Adipocyte (in vitro differentiated cells): Measurements from ENCODE around the gene RFC5.
A peak's percentile ranks its signal among the peaks of the same experiment; 100 is the strongest.

Experiments
- DNase-seq: peaks from one replicate; pipeline ENCODE4 v3.0.0-alpha.2; 2015; ENCODE audit warnings: low read depth
- H3K27me3 ChIP-seq: replicated peaks from 2 replicates; pipeline ENCODE4 v1.7.0; 2013; ENCODE audit warnings: mild to moderate bottlenecking, low read length, moderate library complexity; ENCODE audit not compliant: control insufficient read depth, insufficient read depth
- H3K36me3 ChIP-seq: 2 replicates; pipeline ENCODE4 v1.7.0; 2013; ENCODE audit warnings: low read length, mild to moderate bottlenecking, moderate library complexity; ENCODE audit not compliant: control insufficient read depth, insufficient read depth, severe bottlenecking
- H3K4me1 ChIP-seq: 2 replicates; pipeline ENCODE4 v1.7.0; 2013; ENCODE audit warnings: mild to moderate bottlenecking, low read length, moderate library complexity; ENCODE audit not compliant: control insufficient read depth, insufficient read depth
- H3K4me3 ChIP-seq: 2 replicates; pipeline ENCODE4 v1.7.0; 2013; ENCODE audit warnings: mild to moderate bottlenecking, low read length, moderate library complexity
- H3K9ac ChIP-seq: 2 replicates; pipeline ENCODE4 v1.7.0; 2013; ENCODE audit warnings: mild to moderate bottlenecking, low read length, moderate library complexity
- H3K9me3 ChIP-seq: 2 replicates; pipeline ENCODE4 v1.7.0; 2013; ENCODE audit warnings: mild to moderate bottlenecking, low read length, moderate library complexity; ENCODE audit not compliant: control insufficient read depth

The RFC5 gene

GRCh38 chr12:118016424-118017264 lies at the start of gene RFC5:
RFC5 (plus strand) TSS chr12:118016703; CDS start chr12:118016828, 125 bp downstream.
- Histone ChIP-seq H3K27me3 (no peaks in the 10 kb centered on the region), H3K9me3 (no peaks in the 10 kb centered on the region), H3K9ac (peak within 1 kb of the TSS; percentile 87), H3K4me3 (peak within 1 kb of the TSS; percentile 87), H3K36me3 (peaks cover 18% of the 10 kb centered on the region), H3K4me1 (peaks cover 8% of the 10 kb centered on the region)
- peak; percentile 100 for DNase-seq

DNA sequence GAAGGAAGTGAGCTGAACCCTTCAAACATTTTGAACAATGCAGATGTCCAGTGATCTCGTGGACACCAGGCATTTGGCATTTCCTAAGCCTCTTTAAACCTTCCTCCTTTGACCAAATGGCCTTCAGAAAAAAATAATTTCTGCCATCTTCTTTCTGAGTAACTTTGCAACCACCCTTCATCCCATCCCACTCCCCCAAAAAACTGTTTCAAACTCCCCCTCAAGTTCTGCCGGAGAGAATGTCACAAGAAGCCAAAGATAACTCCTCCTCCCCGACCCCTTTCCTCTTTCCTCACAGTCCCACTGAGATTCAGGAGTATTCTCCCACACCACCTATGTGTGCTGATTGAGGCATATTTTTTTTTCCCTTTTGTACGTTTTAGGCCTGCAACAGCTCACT lies 49.5 kb upstream of the RFC5 start:
- Histone ChIP-seq H3K4me3 (no peak overlapping the region), H3K36me3 (no peaks in the 10 kb centered on the region), H3K27me3 (peaks cover 53% of the 10 kb centered on the region), H3K9me3 (peaks cover 25% of the 10 kb centered on the region), H3K9ac (no peak overlapping the region), H3K4me1 (no peaks in the 10 kb centered on the region)
- DNase-seq, result no peak

DNA sequence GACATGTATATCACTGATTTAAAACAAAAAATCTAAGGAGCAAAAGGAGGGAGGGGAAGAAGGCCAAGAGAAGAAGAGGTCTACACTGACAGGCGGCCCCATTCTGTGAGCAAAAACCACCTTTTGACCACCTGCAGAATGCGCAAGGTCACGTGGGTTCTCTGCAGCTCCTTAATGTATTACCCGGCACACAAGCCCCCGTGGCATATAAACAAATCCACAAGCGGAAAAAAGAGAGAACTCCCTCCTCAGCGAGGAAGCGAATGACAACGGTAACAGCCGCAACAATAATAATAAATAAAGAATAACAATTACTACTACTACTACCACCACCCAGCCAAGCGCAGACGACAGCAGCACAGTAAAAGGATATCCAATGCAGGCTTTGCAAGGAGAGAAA lies 49.0 kb upstream of the RFC5 start:
- Histone ChIP-seq H3K9me3 (peaks cover 25% of the 10 kb centered on the region), H3K4me3 (no peak overlapping the region), H3K9ac (no peak overlapping the region), H3K4me1 (no peaks in the 10 kb centered on the region), H3K27me3 (peaks cover 57% of the 10 kb centered on the region), H3K36me3 (no peaks in the 10 kb centered on the region)
- DNase-seq, result no peak

- DNase-seq, result no peak
- H3K27me3 ChIP-seq, result peaks cover 57% of the 10 kb centered on the region
- peak overlapping the region; percentile 56 for H3K4me3 ChIP-seq
- peaks cover 25% of the 10 kb centered on the region for H3K9me3 ChIP-seq
- H3K36me3 ChIP-seq, result no peaks in the 10 kb centered on the region
- no peaks in the 10 kb centered on the region for H3K4me1 ChIP-seq
- H3K9ac ChIP-seq, result no peak overlapping the region
These were observed 48.2 kb upstream of the RFC5 start for GRCh38 chr12:117968151-117968789.

DNA sequence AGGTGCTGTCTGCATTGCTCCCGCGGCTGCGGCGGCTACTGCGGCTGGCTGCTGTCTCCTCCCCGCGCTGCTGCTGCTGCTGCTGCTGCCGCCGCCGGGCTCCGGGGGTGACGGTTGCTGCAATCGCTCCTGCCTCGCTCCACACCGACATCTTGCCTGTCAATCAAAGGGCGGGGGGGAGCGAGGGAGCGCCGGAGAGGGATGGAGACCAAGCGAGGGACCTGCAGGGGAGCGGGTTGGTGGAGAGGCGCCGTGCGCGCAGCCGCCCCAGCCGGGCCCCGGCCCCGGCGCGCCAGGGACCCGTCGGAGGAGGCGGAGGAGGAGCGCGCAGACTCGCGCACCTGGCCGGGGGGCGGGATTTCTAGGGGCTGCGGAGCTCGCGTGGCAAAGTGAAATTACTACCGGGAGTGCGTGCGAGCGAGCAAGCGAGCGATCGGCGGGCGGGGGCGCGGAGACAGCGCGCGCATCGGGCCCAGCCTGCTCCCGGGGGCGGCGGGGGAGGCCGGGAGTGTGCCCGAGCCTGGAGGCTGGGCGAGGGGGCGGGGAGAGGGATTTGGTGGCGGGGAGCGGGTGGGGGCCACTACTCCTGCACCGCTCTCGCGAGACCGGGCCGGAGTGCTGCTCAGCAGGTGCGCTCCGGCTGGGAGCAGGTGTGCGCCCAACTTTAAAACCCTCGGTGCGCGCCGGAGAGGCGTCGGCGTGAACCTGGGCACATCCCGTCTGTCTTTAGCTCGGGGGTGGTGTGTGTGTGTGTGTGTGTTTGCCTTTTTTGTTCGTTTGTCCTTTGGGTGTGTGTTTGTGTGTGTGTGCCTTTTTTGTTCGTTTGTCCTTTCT lies 47.5 kb upstream of the RFC5 start, which contains the start of gene KSR2:
Gene KSR2, minus strand, starts transcription at position 165 of the 834 bp plus-strand sequence. CDS start 735 bp downstream, outside the sequence.
- Histone ChIP-seq H3K4me3 (peak within 1 kb of the TSS; percentile 56), H3K36me3 (no peaks in the 10 kb centered on the region), H3K27me3 (peaks cover 57% of the 10 kb centered on the region), H3K9me3 (peaks cover 25% of the 10 kb centered on the region), H3K9ac (no peak within 1 kb of the TSS), H3K4me1 (no peaks in the 10 kb centered on the region)
- peak; percentile 51 for DNase-seq

DNA sequence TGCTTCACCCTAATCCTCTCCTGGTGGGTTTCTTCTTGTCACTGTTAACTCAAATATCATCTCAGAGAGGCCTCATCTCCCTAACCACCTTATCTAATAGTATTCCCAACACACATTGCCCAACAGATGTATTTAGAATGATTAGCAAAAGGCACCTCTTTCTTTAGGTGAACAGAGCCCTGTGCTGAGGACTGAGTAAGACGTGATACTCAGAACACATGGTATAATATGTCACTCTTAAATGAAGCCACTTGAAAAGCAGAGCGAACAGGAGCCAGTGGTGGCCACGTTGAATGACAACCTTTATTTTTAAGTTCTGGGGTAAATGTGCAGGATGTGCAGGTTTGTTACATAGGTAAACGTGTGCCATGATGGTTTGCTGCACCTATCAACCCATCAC lies 46.2 kb upstream of the RFC5 start:
- Histone ChIP-seq H3K9ac (no peak overlapping the region), H3K4me3 (no peak overlapping the region), H3K27me3 (peaks cover 64% of the 10 kb centered on the region), H3K9me3 (peaks cover 18% of the 10 kb centered on the region), H3K36me3 (no peaks in the 10 kb centered on the region), H3K4me1 (no peaks in the 10 kb centered on the region)
- no peak for DNase-seq

DNA sequence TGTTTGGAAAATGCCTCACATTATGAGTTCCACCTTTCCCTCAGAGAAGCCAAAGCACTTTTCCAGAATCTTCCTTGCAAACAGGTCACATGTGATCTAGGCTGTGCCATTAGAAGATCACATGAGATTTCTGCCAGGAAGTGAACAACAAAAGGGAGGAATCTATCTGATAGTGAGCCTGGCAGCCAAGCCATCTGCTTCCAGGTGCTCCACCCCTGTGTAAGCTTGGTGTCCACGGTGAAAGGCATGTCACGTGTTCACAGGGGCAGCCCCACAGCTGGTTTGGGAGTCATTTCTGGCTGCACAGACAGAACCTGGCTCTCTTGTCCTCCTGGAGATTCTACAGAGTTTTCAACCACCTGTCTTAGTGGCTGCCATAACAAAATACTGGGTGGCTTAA lies 44.2 kb upstream of the RFC5 start:
- Histone ChIP-seq H3K27me3 (peaks cover 44% of the 10 kb centered on the region), H3K4me3 (no peak overlapping the region), H3K9me3 (peaks cover 15% of the 10 kb centered on the region), H3K36me3 (no peaks in the 10 kb centered on the region), H3K9ac (no peak overlapping the region), H3K4me1 (no peaks in the 10 kb centered on the region)
- DNase-seq, result no peak

- Histone ChIP-seq H3K4me3 (no peak overlapping the region), H3K27me3 (peaks cover 24% of the 10 kb centered on the region), H3K9ac (no peak overlapping the region), H3K36me3 (no peaks in the 10 kb centered on the region), H3K9me3 (peaks cover 15% of the 10 kb centered on the region), H3K4me1 (no peaks in the 10 kb centered on the region)
- no peak for DNase-seq
These were observed 41.5 kb upstream of the RFC5 start for GRCh38 chr12:117975006-117975405.

- peaks cover 2% of the 10 kb centered on the region for H3K4me1 ChIP-seq
- no peak for DNase-seq
These were observed 39.1 kb upstream of the RFC5 start for GRCh38 chr12:117977373-117977772.

GRCh38 chr12:117980616-117981015 lies 35.9 kb upstream of the RFC5 start:
- Histone ChIP-seq H3K4me3 (no peak overlapping the region), H3K27me3 (no peaks in the 10 kb centered on the region), H3K4me1 (peaks cover 2% of the 10 kb centered on the region), H3K9ac (no peak overlapping the region), H3K9me3 (no peaks in the 10 kb centered on the region), H3K36me3 (no peaks in the 10 kb centered on the region)
- peak; percentile 81 for DNase-seq

More at GRCh38 chr12:117977373-117977772, 39.1 kb upstream of the RFC5 start:
- H3K36me3 ChIP-seq, result no peaks in the 10 kb centered on the region
- peaks cover 10% of the 10 kb centered on the region for H3K27me3 ChIP-seq
- H3K9me3 ChIP-seq, result no peaks in the 10 kb centered on the region
- H3K9ac ChIP-seq, result no peak overlapping the region
- H3K4me3 ChIP-seq, result no peak overlapping the region

GRCh38 chr12:117981267-117981666 lies 35.2 kb upstream of the RFC5 start:
- no peak overlapping the region for H3K9ac ChIP-seq
- no peak for DNase-seq
- H3K27me3 ChIP-seq, result no peaks in the 10 kb centered on the region
- H3K4me3 ChIP-seq, result no peak overlapping the region
- H3K36me3 ChIP-seq, result no peaks in the 10 kb centered on the region
- no peaks in the 10 kb centered on the region for H3K9me3 ChIP-seq
- peaks cover 2% of the 10 kb centered on the region for H3K4me1 ChIP-seq
